Activated CD4-positive, alpha-beta memory T cell treated with anti-CD3 and anti-CD28 coated beads, Interleukin-2, amount 10 ng/mL, durations not matched to agents 7 days and 5 days (primary cell): ENCODE results near the gene TCEAL8. TPM values are rescaled to one million over a fixed set of nuclear protein-coding genes. Genes with fewer than 3 reads are reported as not detected.
"Not testable (repeated sequence)": the region's sequence is repeated elsewhere in the genome, so short reads cannot be mapped to it uniquely, and the experiment has no call there.

ENCODE experiments used
- CTCF ChIA-PET: fragments of 350-600 bp; sonication (Branson Sonifier 250); formaldehyde crosslinking; loops from one replicate; lab custom pipeline; 2021; ENCODE audit warnings: antibody characterized with exemption, inconsistent platforms; lab: Charles Lee
- POLR2A ChIA-PET: fragments of 350-600 bp; sonication (Branson Sonifier 250); formaldehyde crosslinking; loops from one replicate; lab custom pipeline; 2021; ENCODE audit warnings: antibody characterized with exemption; lab: Charles Lee
- DNase-seq: peaks from one replicate; pipeline ENCODE4 v3.0.0-alpha.2; 2020
- H3K27ac Mint-ChIP-seq: one replicate; pipeline ENCODE4 v1.8.0; 2021; ENCODE audit warnings: mild to moderate bottlenecking, mixed read lengths
- H3K27me3 Mint-ChIP-seq: one replicate; pipeline ENCODE4 v1.8.0; 2021; ENCODE audit warnings: mixed read lengths
- H3K36me3 Mint-ChIP-seq: one replicate; pipeline ENCODE4 v1.8.0; 2021; ENCODE audit warnings: low read depth, mixed read lengths
- H3K4me1 Mint-ChIP-seq: one replicate; pipeline ENCODE4 v1.8.0; 2021; ENCODE audit warnings: mixed read lengths
- H3K4me3 Mint-ChIP-seq: one replicate; pipeline ENCODE4 v1.8.0; 2021; ENCODE audit warnings: mild to moderate bottlenecking, mixed read lengths
- H3K9me3 Mint-ChIP-seq: one replicate; pipeline ENCODE4 v1.8.0; 2021; ENCODE audit warnings: mixed read lengths
- total RNA-seq, 2 experiments: library from RNA; stranded (reverse); gene quantifications; one replicate each; pipeline ENCODE4 v1.2.3, GENCODE V29; 2021

TCEAL8 gene
- total RNA-seq, 2 experiments from 2014 or later = 41.9 to 42.6 TPM

DNA sequence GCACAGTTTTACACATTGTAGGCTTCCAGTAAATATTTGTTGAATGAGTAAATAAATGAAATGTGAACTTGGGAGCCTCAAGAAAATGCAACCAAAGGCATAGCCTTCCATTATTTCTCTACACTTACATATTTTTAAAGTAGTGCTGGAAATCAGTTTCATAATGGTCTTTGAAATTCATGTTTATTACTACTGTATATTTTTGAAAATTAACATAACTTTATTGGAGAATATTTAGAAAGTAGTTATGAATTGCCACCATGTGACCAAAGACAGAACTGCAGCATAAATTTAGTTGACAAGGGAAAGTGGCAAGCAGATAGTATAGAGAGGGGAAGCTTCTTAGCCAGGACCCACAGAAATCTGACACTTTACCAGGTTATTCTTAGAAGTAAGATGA lies 6.4 kb downstream of the TCEAL8 start:
- ChIA-PET CTCF (no interaction called here), POLR2A (no interaction called here)
- H3K4me1 Mint-ChIP-seq = peaks cover 4% of the 10 kb centered on the region
- peaks cover 4% of the 10 kb centered on the region for H3K36me3 Mint-ChIP-seq
- no peaks in the 10 kb centered on the region for H3K27me3 Mint-ChIP-seq
- H3K27ac Mint-ChIP-seq = no peak overlapping the region
- H3K4me3 Mint-ChIP-seq = no peak overlapping the region
- no peak for DNase-seq
- H3K9me3 Mint-ChIP-seq = no peaks in the 10 kb centered on the region

- Mint-ChIP-seq H3K27ac (no peak overlapping the region), H3K27me3 (no peaks in the 10 kb centered on the region)
- CTCF ChIA-PET = no interaction called here
These were observed 14.8 kb downstream of the TCEAL8 start for GRCh38 chrX:103240155-103240554.

GRCh38 chrX:103236296-103236695 lies 18.7 kb downstream of the TCEAL8 start:
- no peaks in the 10 kb centered on the region for H3K9me3 Mint-ChIP-seq
- H3K4me1 Mint-ChIP-seq = no peaks in the 10 kb centered on the region
- no peaks in the 10 kb centered on the region for H3K27me3 Mint-ChIP-seq
- no peak for DNase-seq
- H3K27ac Mint-ChIP-seq = no peak overlapping the region
- CTCF ChIA-PET = no interaction called here
- no peaks in the 10 kb centered on the region for H3K36me3 Mint-ChIP-seq
- POLR2A ChIA-PET = no interaction called here
- no peak overlapping the region for H3K4me3 Mint-ChIP-seq

More at GRCh38 chrX:103240155-103240554, 14.8 kb downstream of the TCEAL8 start:
- H3K4me3 Mint-ChIP-seq = no peak overlapping the region
- H3K9me3 Mint-ChIP-seq = no peaks in the 10 kb centered on the region
- H3K4me1 Mint-ChIP-seq = no peaks in the 10 kb centered on the region
- POLR2A ChIA-PET = no interaction called here
- no peak for DNase-seq
- H3K36me3 Mint-ChIP-seq = no peaks in the 10 kb centered on the region

DNA sequence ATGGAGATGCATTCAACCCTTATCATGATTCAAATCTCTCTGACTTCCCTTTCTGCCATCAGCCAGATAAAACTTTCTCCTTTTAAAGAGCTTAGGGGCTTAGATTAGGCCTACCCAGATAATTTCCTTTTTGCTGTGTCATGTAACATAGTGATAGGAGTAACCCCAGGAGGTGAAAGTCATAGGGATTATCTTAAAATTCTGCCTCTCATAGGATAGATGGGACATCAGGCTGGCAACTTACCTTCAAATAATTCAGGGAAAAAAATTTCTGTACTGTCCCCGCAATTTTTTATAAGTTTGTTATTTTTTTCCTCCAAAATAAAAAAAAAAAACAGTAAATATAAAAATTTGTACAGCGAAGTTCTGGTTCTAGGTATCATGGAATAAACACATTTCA lies 19.3 kb downstream of the TCEAL8 start:
- H3K9me3 Mint-ChIP-seq, H3K36me3 Mint-ChIP-seq, DNase-seq, POLR2A ChIA-PET, H3K27me3 Mint-ChIP-seq, H3K4me1 Mint-ChIP-seq, CTCF ChIA-PET, H3K4me3 Mint-ChIP-seq, H3K27ac Mint-ChIP-seq: not testable (repeated sequence)

DNA sequence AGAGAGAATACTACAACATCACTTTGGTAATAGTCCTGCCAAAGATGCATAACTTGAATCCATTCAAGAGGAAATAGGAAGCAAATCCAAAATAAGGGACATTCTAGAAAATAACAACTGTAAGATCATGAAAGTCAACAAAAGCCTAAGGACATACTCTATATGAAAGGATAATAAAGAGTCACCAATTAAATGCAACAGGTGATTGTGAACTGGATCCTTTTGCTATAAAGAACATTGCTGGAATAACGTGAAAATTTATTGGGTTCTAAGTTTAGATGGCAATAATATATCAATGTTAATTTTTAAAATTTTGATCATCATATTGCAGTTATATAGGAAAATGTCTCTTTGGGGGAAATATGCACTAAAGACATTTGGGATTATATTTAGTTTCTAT lies 20.1 kb downstream of the TCEAL8 start:
- no peaks in the 10 kb centered on the region for H3K4me1 Mint-ChIP-seq

GRCh38 chrX:103233263-103233662 lies 21.7 kb downstream of the TCEAL8 start:
- DNase-seq = no peak
- CTCF ChIA-PET = no interaction called here
- Mint-ChIP-seq H3K4me3 (no peak overlapping the region), H3K9me3 (no peaks in the 10 kb centered on the region), H3K27me3 (peaks cover 3% of the 10 kb centered on the region), H3K27ac (no peak overlapping the region), H3K4me1 (no peaks in the 10 kb centered on the region), H3K36me3 (no peaks in the 10 kb centered on the region)
- POLR2A ChIA-PET = no interaction called here

More for the DNA sequence above, 20.1 kb downstream of the TCEAL8 start:
- Mint-ChIP-seq H3K4me3 (no peak overlapping the region), H3K9me3 (no peaks in the 10 kb centered on the region), H3K27me3 (peaks cover 3% of the 10 kb centered on the region), H3K27ac (no peak overlapping the region), H3K36me3 (no peaks in the 10 kb centered on the region)
- DNase-seq = no peak
- ChIA-PET CTCF (no interaction called here), POLR2A (no interaction called here)

GRCh38 chrX:103225918-103226317 lies 29.0 kb downstream of the TCEAL8 start:
- H3K27me3 Mint-ChIP-seq = peaks cover 31% of the 10 kb centered on the region
- H3K4me3 Mint-ChIP-seq, POLR2A ChIA-PET, H3K36me3 Mint-ChIP-seq, H3K27ac Mint-ChIP-seq, H3K9me3 Mint-ChIP-seq, DNase-seq, CTCF ChIA-PET, H3K4me1 Mint-ChIP-seq: not testable (repeated sequence)

DNA sequence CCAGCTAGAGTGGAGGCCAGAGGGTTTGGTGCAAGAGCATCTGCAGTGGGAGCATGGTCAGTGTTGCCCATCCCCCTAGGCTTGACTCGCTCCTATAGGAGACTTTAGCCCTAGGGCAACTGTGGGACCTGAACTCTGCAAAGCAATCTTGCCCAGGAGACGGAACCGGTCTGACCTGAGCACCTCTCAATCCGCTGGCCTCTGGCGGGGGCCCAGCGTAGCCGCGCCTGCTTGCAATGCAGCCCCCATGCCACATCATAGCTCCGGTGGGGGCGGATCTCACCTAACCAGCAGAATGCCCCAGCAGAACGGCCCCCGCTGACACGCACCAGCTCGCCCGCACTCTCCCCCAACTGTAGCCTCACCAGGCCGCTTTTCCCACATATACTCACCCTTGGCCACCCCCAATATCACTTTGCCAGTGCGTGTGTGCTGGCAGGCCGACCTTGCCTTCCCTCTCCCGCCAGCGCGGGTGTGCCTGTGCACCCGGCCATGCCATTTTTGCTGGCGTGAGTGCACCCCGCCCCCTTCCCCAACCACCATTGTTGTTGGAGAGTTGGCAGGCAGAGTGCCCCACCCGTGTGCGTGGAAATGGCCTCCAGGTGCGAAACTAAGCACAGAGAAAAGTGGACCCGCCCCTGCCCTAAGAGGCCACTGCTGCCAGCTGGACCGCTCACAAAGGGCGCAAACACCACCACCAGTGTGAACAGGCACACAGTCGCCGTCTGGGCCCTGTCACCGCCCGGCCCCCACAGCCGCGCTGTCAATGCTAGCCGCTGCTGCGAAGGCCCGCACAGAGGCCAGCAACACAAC lies 34.2 kb downstream of the TCEAL8 start:
- H3K4me3 Mint-ChIP-seq = no peak overlapping the region
- H3K36me3 Mint-ChIP-seq = peaks cover 4% of the 10 kb centered on the region
- no peak overlapping the region for H3K27ac Mint-ChIP-seq
- CTCF ChIA-PET = no interaction called here
- H3K9me3 Mint-ChIP-seq = no peaks in the 10 kb centered on the region
- H3K27me3 Mint-ChIP-seq = peaks cover 32% of the 10 kb centered on the region
- no peak for DNase-seq
- POLR2A ChIA-PET = no interaction called here
- H3K4me1 Mint-ChIP-seq = no peaks in the 10 kb centered on the region

DNA sequence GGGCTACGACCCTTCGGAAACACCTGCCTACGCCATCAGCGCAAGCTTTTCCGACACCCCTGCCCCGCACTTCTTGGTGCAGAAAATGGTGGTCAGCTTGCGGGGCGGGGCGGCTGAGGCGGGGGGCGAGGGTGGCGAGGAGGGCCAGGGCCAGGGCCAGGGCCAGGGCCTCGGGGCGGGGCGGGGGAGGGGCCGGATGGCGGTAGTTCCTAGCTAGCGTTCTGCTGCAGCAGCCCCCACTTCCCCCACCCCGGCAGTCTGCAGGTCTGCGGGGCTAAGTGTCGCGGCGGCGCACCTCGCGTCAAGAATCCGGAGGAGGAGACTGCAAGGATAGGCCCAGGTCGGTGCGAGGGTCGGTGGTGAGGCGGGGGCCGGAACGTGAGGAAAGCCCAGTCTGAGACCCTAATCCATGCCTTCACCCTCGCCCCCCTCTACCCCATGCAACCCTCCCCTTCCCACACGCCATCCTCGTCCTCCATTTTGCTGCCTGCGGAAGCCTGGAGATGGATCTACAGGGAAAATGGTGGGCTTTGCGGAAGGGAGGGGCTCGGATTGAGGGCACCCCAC lies 39.4 kb downstream of the TCEAL8 start:
- Mint-ChIP-seq H3K4me3 (peak overlapping the region; percentile 59), H3K27me3 (peaks cover 7% of the 10 kb centered on the region), H3K36me3 (peaks cover 4% of the 10 kb centered on the region), H3K27ac (no peak overlapping the region), H3K4me1 (peaks cover 3% of the 10 kb centered on the region), H3K9me3 (no peaks in the 10 kb centered on the region)
- ChIA-PET POLR2A (interaction anchor here (1.4 kb wide), 1 partner anchor 40 kb away, joined by 3 read pairs; the partner anchor contains the start of gene TCEAL8), CTCF (no interaction called here)
- DNase-seq = peak; percentile 22

GRCh38 chrX:103214870-103215424 lies 40.0 kb downstream of the TCEAL8 start, which contains the start of gene BEX4:
BEX4 (plus strand) TSS chrX:103215108; CDS start chrX:103216154, 1,046 bp downstream.
- Mint-ChIP-seq H3K36me3 (peaks cover 4% of the 10 kb centered on the region), H3K27me3 (peaks cover 7% of the 10 kb centered on the region), H3K9me3 (no peaks in the 10 kb centered on the region), H3K4me3 (peak within 1 kb of the TSS; percentile 80), H3K4me1 (peaks cover 3% of the 10 kb centered on the region), H3K27ac (peak within 1 kb of the TSS; percentile 68)
- DNase-seq = peak; percentile 83
- CTCF ChIA-PET = no interaction called here
- POLR2A ChIA-PET = interaction anchor here (0.7 to 1.5 kb wide), 3 partner anchors 17 to 40 kb away, joined by 3 to 4 read pairs (median 3); partner anchors contain the start of gene TCEAL8

GRCh38 chrX:103212749-103213457 lies 42.1 kb downstream of the TCEAL8 start:
- H3K4me3 Mint-ChIP-seq = no peak overlapping the region
- ChIA-PET POLR2A (no interaction called here), CTCF (interaction anchor here (1.2 kb wide), 1 partner anchor 277 kb away, joined by 3 read pairs; no protein-coding TSS in a partner anchor)
- no peaks in the 10 kb centered on the region for H3K27me3 Mint-ChIP-seq
- peaks cover 3% of the 10 kb centered on the region for H3K4me1 Mint-ChIP-seq
- H3K9me3 Mint-ChIP-seq = no peaks in the 10 kb centered on the region
- H3K27ac Mint-ChIP-seq = no peak overlapping the region
- no peak for DNase-seq
- peaks cover 4% of the 10 kb centered on the region for H3K36me3 Mint-ChIP-seq

- POLR2A ChIA-PET = interaction anchor here (1.0 kb wide), 1 partner anchor 44 kb away, joined by 4 read pairs; the partner anchor contains the start of gene TCEAL8
- peak; percentile 38 for DNase-seq
These were observed 43.8 kb downstream of the TCEAL8 start for GRCh38 chrX:103211012-103211715.

More at GRCh38 chrX:103211012-103211715, 43.8 kb downstream of the TCEAL8 start:
- H3K4me1 Mint-ChIP-seq = peaks cover 3% of the 10 kb centered on the region
- no peaks in the 10 kb centered on the region for H3K36me3 Mint-ChIP-seq
- H3K4me3 Mint-ChIP-seq = no peak overlapping the region
- H3K9me3 Mint-ChIP-seq = no peaks in the 10 kb centered on the region
- H3K27ac Mint-ChIP-seq = no peak overlapping the region
- CTCF ChIA-PET = interaction anchor here (0.7 to 1.7 kb wide), 5 partner anchors 17 to 253 kb away, joined by 3 to 21 read pairs (median 3); partner anchors contain the start of gene TCEAL8
- no peaks in the 10 kb centered on the region for H3K27me3 Mint-ChIP-seq
